Ramos (cell line): ENCODE measurements around the gene SKAP1.
"Not testable (repeated sequence)": the region's sequence is repeated elsewhere in the genome, so short reads cannot be mapped to it uniquely, and the experiment has no call there.

Source experiments
- in situ Hi-C: fragments of 300-500 bp; cut with MboI; formaldehyde crosslinking; loops from one replicate; pipeline ENCODE4 v1.14.3; 2022; ENCODE audit warnings: low sequenced_read_pairs; ENCODE audit not compliant: unreplicated experiment

Gene SKAP1

GRCh38 chr17:48451489-48451888, 21.5 kb upstream of the SKAP1 start:
- in situ Hi-C loops: no loop called here

DNA sequence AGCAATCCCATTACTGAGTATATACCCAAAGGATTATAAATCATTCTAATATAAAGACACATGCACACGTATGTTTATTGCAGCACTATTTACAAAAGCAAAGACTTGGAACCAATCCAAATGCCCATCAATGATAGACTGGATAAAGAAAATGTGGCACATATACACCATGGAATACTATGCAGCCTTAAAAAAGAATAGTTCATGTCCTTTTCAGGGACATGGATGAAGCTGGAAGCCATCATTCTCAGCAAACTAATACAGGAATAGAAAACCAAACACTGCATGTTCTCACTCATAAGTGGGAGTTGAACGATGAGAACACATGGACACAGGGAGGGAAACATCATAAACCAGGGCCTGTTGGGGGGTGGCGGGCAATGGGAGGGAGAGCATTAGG, 19.3 kb upstream of the SKAP1 start:
- in situ Hi-C loops: not testable (repeated sequence)

DNA sequence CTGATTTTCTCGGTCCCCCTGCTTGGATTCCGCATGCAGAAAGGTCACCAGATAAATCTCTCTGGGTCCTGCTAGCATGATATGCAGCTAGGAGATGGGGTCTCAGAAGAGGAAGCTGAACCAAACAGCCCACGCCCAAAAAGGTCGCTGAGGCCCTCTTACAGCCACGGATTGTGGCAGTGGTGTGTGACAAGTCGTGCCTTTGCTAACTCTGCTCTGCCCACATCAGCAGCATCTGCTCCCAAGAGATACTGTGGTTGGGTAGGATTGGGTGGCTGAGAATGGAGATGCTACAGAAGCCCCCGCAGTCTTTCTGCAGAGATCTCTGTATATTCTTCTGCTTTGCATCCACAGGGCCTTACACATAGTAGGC, 15.2 kb upstream of the SKAP1 start:
- in situ Hi-C loops: no loop called here

DNA sequence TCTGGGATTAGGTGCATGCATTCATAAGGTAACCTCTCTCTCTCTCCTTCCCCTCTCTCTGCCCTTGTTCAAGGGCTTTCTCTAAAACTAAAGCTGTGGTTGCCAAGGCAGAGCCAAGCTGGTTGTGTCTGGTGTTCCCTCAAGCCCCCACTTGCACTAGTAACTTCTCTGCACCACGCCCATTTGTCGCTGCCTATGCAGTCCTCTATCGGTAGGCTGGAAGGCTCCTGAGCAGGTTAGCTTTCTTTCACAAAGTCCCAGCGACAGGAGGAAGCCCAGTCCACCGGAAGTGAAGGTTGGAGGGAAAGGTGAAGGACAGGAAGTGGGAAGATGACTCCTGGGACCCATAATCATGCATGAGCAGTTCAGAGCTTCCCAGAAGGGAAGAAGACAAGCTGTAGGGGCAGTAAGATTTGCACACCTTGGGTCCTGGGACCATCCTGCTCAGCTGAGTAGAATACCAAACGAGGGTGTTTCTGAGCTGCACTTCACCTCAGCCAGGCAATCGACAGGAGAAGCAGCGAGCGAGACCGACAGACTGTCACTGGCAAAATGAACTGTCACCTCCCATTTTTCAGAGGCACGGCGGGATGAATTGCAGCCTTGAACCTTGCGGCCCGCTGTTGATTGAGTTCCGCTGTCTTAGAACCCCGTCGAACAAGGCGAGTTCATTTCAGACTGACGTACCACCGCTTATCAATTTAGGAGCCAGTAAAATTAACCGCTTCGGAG, 14.7 kb upstream of the SKAP1 start:
- in situ Hi-C loops: no loop called here

GRCh38 chr17:48443712-48444111, 13.7 kb upstream of the SKAP1 start:
- in situ Hi-C loops: no loop called here

DNA sequence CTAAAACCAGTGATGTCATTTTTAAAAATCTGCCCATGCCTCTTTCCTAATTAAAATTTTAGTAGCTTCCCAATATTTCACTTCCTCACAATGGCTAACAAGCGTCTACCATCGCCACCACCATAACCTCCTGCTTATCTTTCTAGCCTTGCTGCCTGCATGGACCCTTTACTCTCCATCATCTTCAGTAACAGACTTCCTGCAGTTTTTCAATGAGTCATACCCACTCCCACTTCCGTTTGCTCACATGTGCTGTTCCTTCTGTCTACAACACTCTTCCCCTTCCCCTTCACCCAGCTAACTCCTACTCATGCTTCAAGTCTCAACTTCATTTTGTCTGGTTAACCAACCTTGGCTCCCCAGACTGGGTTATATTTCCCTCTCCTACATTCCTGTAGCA, 12.8 kb upstream of the SKAP1 start:
- in situ Hi-C loops: no loop called here

GRCh38 chr17:48441862-48442261, 11.8 kb upstream of the SKAP1 start:
- in situ Hi-C loops: no loop called here

DNA sequence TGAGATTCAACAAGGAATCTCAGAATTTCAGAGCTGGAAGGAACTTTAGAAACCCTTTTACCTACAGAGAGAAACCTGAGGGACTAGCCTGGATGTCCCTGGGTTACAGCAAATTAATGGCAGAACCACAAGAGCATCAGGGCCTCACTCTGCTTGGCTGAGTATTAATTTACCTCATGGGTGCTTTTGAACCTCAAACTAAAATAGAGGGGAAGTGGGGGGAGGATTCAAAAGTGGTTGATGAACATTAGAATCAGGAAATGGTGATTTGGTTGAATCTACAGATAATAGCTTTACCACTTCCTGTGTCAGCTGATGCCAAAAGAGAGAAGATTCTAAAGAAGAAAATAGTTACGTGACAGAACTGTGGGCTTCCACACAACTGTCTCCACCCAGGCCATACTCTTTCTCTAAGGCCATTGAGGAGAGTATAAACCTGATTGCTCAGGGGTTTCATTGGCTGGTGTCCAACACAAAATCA, 11.3 kb upstream of the SKAP1 start:
- in situ Hi-C loops: no loop called here

GRCh38 chr17:48440669-48441068, 10.7 kb upstream of the SKAP1 start:
- in situ Hi-C loops: no loop called here

- in situ Hi-C loops: no loop called here
Observed at GRCh38 chr17:48439875-48440505, 10.0 kb upstream of the SKAP1 start.

- in situ Hi-C loops: no loop called here
Observed at GRCh38 chr17:48439110-48439850, 9.3 kb upstream of the SKAP1 start.

DNA sequence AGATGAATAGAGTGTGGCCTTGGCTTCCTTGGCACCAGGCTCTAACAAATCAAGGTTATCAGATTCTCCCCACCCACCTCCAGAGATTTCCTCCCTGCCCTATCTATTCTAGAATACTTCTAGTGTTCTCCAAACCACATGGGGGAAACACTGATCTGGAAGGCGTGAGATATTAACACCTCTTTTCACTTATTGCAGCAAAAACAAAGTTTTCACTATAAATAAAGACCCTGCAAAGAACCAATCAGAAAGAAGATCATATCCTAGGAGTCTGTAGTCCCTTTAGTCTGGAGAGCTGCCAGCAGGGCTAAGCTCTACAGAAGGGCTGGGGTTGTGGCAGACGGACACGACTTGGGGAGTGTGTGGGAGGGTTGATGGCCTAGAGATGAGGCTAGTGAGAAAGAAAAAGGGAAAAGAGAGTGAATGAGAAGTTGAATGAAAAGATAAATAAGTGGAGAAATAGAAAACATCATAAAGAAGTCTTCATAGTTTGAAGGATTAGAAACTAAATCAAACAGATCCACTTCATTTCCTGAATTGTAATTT, 8.6 kb upstream of the SKAP1 start:
- in situ Hi-C loops: no loop called here

DNA sequence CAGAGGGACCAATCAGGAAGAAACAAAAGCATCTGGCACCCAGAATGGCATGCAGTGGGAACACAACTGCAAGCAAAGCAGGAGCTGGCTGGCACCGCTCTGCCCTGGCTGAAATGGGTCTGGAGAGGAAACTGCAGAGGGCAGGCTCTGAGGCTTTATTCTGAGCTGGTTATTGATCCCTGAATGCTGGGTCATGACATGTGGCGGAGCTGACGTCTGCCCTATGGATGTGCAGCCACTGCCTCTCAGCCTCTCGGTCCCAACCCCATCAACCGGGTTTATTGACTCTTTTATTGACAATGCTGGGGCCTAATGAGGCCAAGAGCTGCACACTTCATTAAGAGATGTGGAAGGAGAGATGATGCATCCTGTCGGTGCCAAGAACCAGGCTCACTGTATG, 3.9 kb upstream of the SKAP1 start:
- in situ Hi-C loops: no loop called here

DNA sequence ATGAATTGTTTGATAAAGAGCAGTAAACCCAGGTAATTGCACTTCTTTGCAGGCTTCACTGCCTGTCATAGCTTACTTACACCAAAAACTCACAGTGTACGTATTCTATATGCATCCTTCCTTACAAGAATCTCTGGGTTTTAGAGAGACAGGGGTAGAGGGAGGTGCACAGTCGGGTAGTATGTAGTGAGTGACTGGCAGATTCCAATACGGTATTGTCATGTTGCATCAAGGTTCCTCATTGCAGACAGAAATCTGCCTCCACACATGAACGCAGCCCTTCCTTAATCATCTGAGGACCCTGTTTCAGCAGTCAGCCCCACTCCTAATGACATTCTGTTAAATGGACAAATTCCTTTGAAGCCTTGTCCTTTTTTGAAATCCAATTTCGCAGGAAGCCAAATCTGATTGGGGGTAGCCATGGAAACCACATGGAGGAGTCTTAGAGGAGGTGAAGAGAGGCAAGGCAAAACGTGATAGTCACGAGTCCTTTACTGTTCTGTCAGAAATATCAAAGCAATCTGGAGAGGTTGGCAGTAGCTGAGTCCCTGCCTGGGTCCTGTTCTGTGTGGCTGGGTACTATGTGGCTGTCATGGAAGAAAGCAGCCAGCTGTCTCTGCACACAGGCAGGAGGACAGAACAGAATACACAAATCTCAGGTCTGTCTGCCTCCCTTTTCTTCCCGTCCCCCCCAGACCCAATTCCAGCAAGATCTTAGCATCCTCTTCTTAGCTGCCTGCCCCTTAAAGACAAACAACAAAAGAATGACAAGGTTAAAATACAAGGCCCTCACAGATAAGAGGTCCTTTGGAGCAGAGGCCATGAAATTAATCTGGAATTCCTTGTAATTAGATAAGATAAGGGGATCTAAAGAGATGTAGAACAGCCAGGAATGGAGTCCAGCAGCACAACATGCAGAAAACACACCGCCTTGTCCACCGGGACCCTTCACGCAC, 3.1 kb upstream of the SKAP1 start:
- in situ Hi-C loops: no loop called here

GRCh38 chr17:48429156-48429555, 858 bp downstream of the SKAP1 start:
- in situ Hi-C loops: no loop called here

DNA sequence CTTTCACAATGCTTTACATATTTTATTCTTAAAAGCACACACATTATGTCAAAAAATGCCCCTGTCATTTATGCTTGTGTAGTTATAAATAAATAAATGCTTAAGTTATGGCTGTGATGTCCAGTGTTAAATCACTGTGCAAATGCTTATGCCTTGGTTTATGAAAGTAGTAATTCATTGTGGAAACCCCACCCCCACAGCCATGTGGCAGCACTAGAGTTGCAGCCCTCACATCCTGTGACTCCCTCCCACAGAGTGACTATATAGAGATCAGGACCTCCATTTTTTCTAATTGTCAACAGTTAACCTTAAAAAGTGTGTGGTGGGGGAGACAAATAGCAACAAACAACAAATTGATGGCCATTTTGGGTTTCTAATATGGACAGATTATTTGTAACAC, 2.4 kb downstream of the SKAP1 start:
- in situ Hi-C loops: no loop called here

DNA sequence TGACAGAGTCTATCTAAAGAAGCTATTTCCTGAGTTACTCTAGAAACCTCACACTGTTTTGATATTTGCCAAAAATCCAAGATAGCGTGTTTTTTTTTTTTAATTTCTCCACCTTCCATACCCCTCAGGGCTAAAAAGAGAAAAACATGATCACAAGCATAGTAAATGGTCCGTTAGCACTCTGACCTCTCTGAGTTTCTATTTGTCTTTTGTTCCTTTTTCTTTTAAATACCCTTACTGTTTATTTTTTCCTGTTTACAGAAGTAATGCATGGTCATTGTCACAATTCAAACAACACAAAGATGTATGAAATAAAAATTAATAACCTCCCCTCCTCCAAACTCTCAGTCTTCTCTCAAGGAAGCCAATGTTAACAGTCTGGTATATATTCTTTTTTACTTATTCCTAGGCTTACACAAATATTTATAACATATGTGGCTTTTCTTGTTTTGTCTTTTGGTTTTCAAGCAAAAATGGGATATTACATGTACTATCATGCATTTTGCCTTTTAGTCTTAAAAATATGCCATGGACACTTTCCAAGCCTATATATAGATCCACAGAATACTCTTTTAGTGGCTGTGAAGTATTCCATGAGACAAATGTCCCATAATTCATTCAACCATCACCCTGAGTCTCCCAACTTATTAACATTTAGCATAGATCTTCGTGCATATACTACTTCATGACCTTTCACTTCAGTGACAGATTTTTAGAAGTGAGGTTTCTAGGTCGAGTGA, 3.1 kb downstream of the SKAP1 start:
- in situ Hi-C loops: no loop called here

GRCh38 chr17:48426019-48426665, 3.9 kb downstream of the SKAP1 start:
- in situ Hi-C loops: no loop called here

DNA sequence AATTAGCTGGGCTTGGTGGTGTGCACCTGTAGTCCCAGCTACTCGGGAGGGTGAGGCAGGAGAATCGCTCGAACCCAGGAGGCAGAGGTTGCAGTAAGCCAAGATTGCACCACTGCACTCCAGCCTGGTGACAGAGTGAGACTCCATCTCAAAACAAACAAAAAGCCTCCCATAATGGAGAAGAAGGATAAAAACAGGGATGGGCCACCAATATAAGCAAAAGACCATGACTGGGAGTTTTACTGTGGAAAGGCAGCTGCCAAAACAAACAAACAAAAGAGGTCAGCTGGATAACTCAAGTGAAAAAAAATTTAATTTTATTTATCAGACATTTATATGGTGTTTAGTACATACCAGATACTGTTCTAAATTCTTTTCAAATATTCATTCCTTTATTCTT, 8.0 kb downstream of the SKAP1 start:
- in situ Hi-C loops: not testable (repeated sequence)
